ENCODE results near the gene LOC101059915.

GRCh38 chrX:71617742-71618141 is 49.6 kb upstream of the LOC101059915 start:
- TF ChIP-seq CTCF (IDR thresholded peaks at IDR 0.05) (no peak), ZFX (IDR thresholded peaks at IDR 0.05; ENCODE audit: borderline replicate concordance) (no peak)
